GM18502 (cell line): Measurements from ENCODE around the gene COASY.
"Not testable (repeated sequence)": the region's sequence is repeated elsewhere in the genome, so short reads cannot be mapped to it uniquely, and the experiment has no call there.

Source experiments
- ATAC-seq: cut with Tn5 transposase; IDR thresholded peaks from one replicate; pipeline ENCODE4 v1.9.1; 2021; ENCODE audit warnings: mild to moderate bottlenecking; ENCODE audit not compliant: unreplicated experiment, poor library complexity

Gene COASY

DNA sequence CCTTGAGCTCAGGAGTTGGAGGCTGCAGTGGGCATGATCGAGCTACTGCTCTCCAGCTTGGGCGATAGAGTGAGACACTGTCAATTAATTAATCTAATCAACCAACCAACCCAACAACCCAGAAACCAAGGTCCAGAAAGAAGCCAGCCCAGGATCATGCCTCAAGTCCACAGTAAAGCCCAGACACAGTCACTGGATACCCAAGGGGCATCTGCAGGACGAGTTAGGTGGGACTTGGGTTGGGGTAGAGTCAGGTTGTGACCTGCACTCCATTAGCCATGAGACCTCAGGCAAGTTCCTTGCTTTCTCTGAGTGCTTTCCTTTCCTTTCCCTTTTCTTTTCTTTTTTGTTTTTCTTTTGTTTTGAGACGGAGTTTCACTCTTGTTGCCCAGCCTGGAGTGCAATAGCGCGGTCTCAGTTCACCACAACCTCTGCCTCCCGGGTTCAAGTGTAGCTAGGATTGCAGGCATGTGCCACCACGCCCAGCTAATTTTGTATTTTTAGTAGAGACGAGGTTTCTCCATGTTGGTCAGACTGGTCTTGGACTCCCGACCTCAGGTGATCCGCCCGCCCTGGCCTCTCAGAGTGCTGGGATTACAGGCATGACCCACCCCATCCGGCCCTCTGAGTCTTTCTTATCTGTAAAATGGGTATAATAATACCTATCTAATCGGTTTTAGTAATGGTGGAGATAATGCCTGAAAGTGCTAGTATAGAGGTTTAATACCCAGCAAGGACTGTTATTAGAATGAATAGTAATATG lies 12.8 kb upstream of the COASY start:
- ATAC-seq, result no peak

DNA sequence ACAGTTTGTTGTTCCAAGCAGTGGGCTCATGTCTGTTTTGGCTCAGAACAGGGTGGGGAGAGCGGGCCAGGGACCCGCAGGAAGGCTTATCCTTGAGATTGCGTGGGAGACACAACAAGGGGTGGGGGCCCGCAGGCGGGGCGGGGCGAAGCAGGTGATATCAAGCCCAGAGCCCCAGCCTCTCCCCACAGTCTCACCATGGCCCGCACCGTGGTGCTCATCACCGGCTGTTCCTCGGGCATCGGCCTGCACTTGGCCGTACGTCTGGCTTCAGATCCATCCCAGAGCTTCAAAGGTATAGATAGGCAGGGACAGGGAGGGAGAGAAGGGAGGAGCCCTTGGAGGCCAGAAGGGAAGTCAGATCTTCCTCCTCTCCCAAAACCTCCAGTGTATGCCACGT lies 9.2 kb upstream of the COASY start, which contains the start of gene HSD17B1:
TSS of gene HSD17B1 (plus strand) at position 188 of the 400 bp plus-strand sequence. CDS start at position 199, 11 bp downstream.
- not testable (repeated sequence) for ATAC-seq

DNA sequence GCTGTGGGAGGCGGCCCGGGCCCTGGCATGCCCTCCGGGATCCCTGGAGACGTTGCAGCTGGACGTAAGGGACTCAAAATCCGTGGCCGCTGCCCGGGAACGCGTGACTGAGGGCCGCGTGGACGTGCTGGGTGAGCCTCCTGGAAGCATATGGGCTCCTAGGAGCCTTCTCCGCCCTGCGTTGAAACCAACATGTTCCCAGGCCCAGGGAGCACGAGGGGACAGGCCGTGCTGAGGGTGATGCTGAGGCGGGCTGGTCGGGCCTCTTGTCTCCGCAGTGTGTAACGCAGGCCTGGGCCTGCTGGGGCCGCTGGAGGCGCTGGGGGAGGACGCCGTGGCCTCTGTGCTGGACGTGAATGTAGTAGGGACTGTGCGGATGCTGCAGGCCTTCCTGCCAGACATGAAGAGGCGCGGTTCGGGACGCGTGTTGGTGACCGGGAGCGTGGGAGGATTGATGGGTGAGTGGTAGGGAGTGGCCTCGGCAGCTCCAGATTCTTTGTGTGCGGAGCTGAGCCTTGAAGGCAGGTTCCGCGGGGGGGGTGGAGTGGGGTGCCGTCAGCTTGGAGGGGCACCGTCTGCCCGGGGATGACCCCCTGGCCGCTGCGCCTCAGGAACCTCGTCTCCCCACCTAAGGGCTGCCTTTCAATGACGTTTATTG lies 8.7 kb upstream of the COASY start:
- no peak for ATAC-seq

- ATAC-seq, result no peak
Measured at GRCh38 chr17:42553866-42554249, 8.1 kb upstream of the COASY start.

DNA sequence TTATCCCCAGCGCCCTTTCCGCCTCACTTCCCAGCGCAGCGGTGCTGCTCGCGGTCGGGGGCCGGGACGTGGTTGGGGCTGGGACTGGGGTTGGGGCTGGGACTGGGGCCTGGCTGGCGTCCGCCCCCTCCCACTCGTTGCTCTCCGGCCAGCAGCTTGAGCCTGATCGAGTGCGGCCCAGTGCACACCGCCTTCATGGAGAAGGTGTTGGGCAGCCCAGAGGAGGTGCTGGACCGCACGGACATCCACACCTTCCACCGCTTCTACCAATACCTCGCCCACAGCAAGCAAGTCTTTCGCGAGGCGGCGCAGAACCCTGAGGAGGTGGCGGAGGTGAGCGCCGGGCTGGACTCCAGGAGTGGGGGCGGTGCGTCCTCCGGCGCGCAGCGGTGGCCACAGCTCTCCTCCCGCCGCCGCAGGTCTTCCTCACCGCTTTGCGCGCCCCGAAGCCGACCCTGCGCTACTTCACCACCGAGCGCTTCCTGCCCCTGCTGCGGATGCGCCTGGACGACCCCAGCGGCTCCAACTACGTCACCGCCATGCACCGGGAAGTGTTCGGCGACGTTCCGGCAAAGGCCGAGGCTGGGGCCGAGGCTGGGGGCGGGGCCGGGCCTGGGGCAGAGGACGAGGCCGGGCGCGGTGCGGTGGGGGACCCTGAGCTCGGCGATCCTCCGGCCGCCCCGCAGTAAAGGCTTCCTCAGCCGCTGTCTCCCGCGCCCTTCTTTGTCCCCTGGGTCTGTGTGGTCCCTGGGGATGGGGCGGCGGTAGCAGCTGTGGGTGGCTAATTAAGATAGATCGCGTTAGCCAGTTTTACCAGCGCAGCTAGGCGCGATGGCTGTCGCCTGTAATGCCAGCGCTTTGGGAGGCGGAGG lies 7.5 kb upstream of the COASY start:
- ATAC-seq, result peak; percentile 73

- ATAC-seq, result peak; percentile 7
Measured at GRCh38 chr17:42555122-42555622, 6.8 kb upstream of the COASY start.

DNA sequence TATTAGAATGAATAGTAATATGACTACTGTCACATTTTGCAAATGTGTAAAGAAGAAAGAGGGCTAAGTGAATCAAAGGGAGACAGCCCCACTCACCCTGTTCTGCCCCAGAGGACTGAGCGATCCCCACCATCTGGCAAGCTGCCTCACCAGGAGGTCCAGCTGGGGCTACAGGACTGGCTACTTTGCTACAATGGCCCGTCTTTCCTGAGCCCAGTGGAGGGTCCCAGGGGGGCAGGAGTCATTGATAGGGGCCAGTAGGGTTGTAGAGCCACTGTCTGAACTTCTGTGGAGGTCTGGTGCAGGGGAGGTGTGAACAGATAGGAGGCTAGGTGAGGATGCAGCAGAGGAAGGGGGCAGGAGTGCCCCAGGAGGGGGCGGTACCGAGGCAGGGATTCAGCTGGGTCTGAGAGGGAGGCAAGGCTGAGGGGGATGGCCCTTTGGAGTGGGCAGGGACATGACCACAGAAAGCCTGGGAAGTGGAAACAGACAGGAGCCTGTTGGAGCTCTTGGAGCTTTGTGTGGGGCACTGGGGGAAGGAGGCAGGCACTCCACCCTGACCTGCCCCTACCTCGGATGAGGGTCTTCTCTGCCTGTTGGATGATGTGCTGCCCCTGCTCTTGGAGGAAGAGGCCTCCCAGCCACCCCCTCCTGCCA lies 5.9 kb upstream of the COASY start:
- ATAC-seq, result not testable (repeated sequence)

- no peak for ATAC-seq
Measured at GRCh38 chr17:42559075-42559474, 2.9 kb upstream of the COASY start.

- ATAC-seq, result no peak
Measured at GRCh38 chr17:42560246-42560645, 1.7 kb upstream of the COASY start.

DNA sequence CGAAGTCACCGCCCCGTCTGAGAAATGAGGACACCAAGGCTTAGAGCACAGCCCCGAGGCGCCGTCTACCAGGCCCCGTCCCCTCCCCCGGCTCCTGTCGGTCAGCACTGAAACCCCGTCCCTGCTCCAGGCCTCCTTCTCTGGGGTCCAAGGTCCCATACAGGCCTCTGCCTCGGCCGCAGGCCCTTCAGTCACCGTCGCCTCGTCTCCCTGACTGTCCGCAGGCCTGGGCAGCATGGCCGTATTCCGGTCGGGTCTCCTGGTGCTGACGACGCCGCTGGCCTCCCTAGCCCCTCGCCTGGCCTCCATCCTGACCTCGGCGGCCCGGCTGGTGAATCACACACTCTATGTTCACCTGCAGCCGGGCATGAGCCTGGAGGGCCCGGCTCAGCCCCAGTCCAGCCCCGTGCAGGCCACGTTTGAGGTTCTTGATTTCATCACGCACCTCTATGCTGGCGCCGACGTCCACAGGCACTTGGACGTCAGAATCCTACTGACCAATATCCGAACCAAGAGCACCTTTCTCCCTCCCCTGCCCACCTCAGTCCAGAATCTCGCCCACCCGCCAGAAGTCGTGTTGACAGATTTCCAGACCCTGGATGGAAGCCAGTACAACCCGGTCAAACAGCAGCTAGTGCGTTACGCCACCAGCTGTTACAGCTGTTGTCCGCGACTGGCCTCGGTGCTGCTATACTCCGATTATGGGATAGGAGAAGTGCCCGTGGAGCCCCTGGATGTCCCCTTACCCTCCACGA lies 617 bp downstream of the COASY start:
- ATAC-seq, result peak; percentile 13

- ATAC-seq, result no peak
Measured at GRCh38 chr17:42563143-42563509, 1.2 kb downstream of the COASY start.

- ATAC-seq, result no peak
Measured at GRCh38 chr17:42563543-42563942, 1.6 kb downstream of the COASY start.

- ATAC-seq, result no peak
Measured at GRCh38 chr17:42563950-42564349, 2.0 kb downstream of the COASY start.

- ATAC-seq, result no peak
Measured at GRCh38 chr17:42564815-42565522, 3.0 kb downstream of the COASY start.

GRCh38 chr17:42565523-42566214 lies 3.7 kb downstream of the COASY start:
- ATAC-seq, result no peak

DNA sequence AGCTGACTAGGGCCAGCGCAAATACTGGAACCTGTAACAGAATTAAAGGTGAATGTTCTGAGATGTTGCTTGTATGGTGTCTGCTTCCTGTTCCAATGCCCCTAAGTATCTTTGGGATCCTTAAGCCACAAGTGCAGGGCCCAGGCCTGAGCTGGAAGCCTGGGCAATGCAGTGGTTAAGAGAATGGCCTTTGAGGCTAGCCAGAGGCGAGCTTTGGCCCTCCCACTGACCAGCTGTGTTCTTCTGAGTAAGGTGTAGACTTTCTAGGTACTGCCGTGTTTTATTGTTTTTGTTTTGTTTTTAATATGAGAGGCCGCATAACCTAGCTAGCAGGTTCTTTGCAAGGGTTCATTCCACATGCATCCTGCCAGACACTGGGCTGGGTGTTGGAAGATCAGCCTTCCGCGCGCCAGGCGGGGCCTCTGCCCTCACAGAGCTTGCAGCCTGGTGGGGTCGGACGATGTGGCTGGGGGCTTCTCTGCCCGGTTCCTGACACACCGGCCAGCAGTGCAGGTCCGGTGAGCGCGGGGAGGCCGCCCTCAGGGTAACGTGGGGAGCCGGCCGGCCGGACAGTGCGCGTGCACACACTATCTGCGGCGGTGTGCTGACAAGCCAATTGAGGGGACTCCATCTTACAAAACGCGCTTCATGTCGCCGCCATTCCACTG lies 4.4 kb downstream of the COASY start:
- ATAC-seq, result no peak

GRCh38 chr17:42566883-42567573 lies 5.1 kb downstream of the COASY start, which contains the start of gene MLX:
Gene MLX (plus strand): TSS chr17:42567100. CDS start chr17:42567125, 25 bp downstream.
- peak; percentile 61 for ATAC-seq
